HK-2 (cell line): ENCODE data around the gene NOC2L.
A peak's percentile ranks its signal among the peaks of the same experiment; 100 is the strongest.

Source experiments
- DNase-seq: peaks from one replicate; pipeline ENCODE4 v3.0.0-alpha.2; 2018; ENCODE audit not compliant: unreplicated experiment

Gene NOC2L

DNA sequence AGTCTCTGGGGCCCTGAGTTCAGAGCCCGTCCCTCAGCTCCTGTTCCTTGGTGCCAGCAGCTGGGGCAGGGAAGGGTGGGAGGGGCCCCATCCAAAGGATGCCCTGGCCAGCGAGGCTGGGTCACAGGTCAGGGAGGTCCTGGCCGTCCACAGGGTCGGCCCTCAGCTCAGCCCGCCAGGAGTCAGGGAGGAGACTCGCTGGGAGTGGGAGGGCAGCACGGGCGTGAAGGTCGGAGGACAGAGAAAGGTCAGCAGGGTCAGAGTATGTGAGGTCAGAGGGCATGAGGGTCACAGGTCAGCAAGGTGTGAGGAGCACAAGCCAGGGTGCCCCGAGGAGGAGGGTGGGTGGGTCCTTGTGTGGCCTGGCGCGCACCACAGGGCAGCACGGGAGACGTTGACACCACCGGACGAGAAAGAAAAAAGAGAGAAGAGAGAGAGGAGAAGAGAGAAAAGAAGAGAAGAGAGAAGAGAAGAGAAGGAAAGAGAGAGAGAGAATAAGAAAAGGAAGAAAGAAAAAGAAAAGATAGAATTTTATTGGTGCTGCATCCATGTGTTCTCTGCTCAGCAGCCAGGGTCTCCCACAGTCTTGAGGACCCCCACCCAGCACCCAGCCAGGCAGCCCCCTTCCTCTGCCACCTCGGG is 15.8 kb upstream of the NOC2L start:
- DNase-seq = no peak

DNA sequence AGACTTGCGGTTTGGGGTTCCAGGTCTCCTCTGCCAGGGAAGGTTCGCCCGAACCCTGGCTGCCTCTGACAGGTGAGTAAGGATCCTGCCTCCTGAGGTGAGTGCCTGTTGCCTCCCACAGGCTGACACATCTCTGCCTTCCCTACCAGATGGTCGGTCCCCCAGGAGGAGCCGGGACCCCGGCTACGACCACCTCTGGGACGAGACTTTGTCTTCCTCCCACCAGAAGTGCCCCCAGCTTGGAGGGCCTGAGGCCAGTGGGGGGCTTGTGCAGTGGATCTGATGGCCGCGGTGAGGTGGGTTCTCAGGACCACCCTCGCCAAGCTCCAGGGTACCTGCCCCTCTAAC is 15.2 kb upstream of the NOC2L start:
- no peak for DNase-seq

DNA sequence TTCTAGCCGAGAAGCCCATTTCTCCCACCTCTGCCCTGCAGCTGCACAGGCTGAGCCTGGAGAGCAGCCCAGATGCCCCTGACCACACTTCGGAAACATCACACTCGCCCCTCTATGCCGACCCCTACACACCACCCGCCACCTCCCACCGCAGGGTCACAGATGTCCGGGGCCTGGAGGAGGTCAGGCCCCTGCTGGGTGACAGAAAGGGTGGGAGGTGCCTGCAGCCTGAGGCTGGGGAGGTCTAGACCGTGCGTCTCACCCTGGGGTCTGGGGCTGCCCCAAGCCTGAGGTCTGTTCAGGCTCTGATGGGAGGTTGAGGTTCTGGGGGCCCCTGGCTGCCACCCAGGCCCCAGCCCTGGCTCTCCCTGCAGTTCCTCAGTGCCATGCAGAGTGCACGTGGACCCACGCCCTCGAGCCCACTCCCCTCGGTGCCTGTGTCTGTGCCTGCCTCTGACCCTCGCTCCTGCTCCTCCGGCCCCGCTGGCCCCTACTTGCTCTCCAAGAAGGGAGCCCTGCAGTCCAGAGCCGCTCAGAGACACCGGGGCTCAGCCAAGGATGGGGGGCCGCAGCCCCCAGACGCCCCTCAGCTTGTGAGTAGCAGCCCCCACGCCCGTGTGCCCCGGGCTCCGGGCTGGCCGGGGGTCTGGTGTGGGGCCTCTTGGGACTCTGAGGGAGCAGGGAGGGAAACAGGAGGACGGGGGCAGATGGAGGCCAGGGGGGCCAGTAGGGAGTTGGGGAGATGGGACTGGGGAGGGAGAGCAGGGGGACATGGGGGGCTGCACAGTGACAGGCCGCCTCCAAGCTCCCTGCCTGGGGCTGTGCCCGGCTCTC is 14.6 kb upstream of the NOC2L start:
- DNase-seq = no peak

DNA sequence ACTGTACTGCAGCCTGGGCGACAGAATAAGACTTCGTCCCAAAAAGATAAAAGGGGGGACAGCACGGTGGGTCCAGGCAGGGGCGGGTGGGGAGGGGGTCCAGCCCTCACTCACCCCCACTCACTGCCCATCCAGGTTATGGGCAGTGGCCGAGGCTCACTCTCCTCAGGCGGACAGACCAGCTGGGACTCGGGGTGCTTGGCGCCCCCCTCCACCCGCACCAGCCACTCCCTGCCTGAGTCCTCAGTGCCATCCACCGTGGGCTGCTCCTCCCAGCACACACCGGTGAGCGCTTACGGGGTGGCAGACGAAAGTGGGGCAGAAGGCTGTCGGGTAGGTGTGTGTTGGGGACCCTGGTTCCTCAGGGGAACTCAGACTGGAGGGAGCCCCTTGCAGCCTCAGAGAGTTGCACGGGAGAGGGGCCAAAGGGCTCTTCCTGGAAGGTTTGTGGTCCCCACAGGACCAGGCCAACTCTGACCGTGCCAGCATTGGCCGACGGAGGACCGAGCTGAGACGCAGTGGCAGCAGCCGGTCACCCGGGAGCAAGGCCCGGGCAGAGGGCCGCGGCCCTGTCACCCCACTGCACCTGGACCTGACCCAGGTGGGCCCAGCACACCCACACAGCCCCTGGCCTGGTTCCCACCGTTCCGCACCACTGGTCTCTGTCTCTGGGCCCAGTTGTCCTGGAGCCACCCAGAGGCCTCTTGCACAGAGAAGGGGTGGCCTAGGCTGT is 13.8 kb upstream of the NOC2L start:
- DNase-seq = no peak

DNA sequence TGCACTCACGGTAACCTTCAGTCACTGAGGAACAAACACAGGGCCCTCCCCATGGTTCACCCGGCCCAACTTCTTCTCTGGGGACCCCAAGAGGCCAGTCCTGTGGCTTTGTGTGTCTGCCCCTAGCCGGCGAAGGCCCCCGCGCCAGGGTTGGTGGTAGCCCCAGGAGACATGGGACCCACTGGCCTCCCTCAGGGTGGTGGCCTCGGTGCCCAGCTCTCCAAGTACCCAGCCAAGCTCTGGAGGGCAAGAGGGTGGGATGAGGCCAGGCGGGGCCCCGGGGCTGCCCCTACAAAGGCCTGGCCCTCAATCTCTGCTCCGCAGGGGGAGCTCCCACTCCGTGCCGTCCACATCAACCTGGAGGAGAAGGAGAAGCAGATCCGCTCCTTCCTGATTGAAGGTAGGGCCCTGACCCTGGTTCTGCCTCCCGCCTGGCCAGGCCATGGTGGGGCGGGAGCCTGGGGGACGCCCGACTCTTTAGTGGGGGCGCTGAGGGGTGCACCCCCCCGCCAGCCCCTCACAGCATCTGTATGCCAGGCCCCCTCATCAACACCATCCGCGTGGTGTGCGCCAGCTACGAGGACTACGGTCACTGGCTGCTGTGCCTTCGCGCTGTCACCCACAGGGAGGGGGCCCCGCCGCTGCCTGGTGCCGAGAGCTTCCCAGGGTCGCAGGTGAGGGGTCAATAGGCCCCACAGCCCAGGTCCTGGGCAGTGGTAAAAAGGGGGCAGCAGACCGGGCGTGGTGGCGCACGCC is 12.9 kb upstream of the NOC2L start:
- DNase-seq = no peak

DNA sequence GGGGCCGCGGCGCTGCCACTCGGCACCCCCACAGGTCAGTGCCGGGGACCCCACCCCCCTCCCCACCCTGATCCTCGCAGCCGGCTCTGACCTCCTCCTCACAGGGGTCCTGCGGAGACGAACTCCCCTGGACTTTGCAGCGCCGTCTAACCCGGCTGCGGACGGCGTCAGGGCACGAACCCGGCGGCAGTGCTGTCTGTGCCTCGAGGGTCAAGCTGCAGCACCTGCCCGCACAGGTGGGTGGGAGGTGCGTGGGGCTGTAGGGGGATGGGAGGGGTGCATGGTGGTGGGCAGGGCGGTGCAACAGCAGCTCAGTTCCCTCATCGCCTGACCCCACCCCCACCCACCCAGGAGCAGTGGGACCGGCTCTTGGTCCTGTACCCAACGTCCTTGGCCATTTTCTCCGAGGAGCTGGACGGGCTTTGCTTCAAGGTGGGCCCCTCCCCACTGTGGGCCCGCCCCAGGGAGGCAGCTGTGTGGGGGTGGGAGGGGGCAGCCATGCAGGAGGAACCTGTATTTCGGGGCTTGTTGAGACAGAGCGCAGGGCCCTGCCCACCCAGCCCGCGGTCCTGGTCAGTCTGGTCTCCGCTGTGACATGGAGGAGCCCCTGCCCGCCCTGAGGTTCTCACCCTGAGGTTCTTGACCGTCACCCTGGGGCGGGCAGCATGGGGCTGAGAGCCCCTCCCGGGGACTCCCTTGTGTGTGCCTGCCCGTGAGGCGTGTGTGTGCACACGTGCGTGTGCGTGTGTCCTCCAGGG is 12.1 kb upstream of the NOC2L start:
- no peak for DNase-seq

DNA sequence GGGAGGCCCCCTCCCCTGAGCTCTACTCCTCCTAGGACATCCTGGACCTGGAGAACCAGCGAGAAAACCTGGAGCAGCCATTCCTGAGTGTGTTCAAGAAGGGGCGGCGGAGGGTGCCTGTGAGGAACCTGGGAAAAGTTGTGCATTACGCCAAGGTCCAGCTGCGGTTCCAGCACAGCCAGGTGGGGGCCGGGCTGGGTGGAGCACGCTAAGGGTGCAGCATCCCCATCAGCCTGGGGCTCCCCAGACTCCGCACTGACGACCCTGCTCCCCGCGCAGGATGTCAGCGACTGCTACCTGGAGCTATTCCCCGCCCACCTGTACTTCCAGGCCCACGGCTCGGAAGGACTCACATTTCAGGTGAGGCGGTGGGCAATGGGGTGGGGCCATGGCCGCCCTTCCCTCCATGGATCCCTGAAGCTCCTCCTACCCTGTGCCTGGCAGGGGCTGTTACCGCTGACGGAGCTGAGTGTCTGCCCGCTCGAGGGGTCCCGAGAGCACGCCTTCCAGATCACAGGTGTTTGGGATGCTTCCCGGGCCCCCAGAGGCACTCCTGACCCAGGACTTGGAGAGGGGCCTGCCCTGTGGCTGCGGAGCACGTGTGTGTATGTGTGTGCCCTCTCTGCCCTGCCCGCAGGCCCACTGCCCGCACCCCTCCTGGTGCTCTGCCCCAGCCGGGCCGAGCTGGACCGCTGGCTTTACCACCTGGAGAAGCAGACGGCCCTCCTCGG is 11.4 kb upstream of the NOC2L start:
- DNase-seq = no peak

DNA sequence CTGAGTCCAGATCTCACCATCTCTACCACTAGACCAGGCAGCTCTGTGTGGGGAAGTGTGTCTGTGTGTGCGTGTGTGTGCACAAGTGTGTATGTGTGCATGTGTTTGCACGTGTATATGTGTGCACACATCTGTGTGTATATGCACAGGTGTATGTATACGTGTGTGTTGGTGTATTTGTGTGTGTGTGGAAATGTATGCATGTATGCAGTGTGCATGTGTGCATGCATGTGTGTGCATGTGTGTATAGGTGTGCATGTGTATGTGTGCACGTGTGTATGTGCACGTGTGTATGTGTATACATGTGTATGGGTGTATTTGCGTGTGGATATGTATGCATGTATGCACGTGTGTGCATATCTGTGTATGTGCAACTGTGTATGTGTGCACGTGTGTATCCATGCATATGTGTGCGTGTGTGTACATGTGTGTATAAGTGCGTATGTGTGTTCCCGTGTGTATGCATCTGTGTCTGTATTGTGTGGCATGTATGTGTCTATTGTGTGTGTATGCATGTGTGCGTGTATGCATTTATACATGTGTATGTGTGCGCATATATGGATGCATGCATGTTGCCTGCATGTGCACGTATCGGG is 10.3 kb upstream of the NOC2L start:
- no peak for DNase-seq

DNA sequence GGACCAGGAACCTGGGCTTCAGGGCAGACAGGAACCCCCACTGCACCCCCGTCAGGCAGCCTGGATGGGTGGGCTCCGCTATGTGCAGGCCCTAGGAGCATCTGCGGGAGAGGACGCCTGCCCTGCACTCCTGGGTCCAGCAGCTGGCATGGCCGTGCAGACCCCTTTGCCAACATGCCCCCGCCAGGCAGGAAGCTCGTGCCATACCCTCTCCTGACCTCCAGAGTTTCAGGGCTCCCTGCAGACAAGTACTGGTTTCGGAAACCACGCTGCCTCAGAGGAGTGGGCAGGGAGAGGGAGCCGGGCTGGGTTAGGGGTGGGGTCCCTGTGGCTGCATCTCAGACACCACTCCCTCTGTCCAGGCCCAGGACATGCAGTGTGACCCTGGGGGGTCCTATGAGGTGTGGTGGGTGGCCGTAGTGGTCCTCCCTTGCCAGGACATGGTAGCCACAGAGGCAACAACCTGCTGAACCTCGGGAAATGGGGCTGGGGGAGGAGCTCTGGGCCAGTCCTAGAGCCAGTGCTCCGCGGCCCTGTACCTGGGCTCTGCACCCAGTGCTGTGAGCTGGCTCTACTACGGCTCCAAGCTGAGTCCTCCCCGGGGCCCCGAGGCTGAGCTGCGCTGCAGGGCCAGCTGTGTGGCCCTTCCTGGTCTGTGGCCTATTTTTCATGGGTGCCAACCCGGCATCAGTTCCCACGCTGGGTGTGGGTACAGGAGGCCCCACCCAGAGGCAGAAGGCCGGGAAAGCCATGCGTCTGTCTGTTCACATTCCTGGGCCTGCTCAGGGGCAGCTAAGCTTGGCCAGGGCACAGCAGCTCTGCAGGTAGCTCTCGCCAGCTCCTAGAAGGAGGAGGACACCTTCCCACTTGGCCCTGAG is 8.6 kb upstream of the NOC2L start:
- DNase-seq = no peak

DNA sequence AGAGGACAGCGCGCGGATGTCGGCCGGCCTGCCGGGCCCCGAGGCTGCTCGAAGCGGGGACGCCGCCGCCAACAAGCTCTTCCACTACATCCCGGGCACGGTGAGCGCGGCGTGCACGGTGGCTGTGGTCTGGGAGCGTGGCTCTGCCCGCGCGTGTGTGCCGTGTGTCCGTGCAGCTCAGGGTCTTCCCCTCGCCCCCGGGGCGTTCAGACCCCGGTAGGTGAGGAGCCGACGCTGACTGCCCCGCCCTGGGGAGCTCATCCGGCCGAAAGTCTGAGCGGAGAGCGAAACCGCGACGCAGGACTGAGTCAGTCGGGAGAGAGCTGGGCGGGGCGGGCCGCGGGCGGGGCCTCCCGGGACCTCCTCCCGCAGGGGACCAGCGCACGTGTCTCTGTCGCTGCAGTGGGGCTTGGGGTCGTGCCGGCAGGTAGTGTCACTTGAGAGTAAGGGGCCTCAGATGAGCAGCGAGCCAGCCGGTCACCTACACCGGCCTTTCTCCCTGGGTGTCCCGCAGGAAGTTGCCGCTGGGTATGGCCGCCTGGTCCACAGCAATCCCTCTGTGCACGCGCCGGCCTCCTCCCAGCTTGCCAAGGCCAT is 7.7 kb upstream of the NOC2L start:
- DNase-seq = peak; percentile 84

DNA sequence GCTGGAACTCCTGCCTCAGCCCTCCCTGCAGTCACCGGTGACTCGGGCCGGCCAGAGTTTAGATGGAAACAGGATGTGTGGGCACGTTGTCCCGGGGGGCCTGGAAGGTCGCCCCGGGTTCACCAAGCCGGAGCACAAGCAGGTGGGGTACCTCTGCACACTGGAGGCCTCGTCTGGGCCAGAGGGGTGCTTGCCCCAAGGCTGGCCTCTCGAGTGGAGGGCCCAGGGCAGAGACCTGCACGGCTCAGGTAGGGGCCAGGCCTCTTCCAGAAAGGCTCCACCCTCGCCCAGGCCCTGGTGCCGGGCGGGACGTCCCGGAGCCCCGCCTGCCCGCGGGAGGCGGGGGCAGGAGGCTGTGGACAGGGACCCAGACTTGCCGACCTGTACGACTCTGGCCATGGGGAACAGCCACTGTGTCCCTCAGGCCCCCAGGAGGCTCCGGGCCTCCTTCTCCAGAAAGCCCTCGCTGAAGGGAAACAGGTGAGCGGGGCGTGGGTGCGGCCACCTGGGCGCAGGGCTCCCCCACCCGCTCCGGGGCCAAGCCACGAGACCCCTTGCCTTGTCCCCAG is 7.2 kb upstream of the NOC2L start, which contains the start of gene PLEKHN1:
Gene PLEKHN1 (plus strand): TSS at position 348 of the 569 bp plus-strand sequence. CDS start 50 bp downstream, at position 398.
- DNase-seq = peak; percentile 84

DNA sequence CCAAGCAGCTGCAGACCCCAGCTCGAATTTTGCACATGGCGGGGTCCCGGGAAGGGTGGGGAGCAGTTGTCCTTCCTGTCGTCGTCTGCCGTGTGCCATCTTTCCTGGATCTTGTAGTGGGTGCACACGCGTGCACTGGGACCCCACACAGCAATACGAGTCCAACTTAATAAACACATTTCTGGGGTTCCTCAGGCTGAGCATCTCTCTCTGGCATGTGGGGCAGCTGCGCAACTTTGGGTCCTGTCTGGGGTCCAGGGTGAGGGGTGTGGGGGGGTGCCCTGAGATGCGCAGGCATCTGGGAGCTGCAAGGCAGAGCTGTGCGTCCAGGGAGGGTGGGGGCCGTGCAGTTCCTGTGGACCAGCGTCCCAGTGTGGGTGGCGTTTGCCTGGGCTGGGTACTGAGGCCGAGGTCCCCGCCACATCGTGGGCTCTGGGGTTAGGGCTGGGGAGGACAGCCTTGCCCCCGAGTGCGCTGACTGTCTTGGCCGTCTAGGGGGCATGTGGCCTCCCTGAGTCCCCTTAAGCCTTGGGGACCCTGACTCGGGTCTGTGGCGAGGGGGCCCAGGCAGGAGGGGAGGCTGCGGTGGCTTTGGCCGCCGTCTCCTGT is 6.6 kb upstream of the NOC2L start:
- no peak for DNase-seq

DNA sequence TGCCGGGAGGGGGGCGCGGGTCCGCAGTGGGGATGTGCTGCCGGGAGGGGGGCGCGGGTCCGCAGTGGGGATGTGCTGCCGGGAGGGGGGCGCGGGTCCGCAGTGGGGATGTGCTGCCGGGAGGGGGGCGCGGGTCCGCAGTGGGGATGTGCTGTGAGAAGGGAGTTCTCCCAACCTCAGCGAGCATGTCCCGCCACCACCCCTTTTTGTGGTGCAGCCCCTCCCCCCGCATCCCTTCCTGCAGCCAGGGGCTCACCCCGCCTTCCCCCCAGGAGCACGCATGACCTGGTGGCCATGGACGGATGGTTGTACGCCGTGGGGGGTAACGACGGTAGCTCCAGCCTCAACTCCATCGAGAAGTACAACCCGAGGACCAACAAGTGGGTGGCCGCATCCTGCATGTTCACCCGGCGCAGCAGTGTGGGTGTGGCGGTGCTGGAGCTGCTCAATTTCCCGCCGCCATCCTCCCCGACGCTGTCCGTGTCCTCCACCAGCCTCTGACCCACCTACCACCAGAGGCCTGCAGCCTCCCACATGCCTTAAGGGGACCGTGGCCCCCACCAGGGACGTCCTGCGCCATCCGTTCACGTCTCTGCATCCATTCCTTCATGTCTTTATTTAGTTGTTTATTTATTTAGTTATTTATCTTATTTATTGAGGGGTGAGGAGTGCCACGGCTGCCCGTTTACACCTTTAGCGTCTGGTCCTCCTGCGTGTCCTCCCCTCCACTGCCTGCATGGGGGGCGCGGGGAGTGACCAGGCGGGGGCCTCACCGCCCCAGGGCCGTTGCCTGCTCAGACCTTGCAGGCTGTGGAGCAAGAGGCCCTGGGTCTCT is 5.9 kb upstream of the NOC2L start:
- no peak for DNase-seq

DNA sequence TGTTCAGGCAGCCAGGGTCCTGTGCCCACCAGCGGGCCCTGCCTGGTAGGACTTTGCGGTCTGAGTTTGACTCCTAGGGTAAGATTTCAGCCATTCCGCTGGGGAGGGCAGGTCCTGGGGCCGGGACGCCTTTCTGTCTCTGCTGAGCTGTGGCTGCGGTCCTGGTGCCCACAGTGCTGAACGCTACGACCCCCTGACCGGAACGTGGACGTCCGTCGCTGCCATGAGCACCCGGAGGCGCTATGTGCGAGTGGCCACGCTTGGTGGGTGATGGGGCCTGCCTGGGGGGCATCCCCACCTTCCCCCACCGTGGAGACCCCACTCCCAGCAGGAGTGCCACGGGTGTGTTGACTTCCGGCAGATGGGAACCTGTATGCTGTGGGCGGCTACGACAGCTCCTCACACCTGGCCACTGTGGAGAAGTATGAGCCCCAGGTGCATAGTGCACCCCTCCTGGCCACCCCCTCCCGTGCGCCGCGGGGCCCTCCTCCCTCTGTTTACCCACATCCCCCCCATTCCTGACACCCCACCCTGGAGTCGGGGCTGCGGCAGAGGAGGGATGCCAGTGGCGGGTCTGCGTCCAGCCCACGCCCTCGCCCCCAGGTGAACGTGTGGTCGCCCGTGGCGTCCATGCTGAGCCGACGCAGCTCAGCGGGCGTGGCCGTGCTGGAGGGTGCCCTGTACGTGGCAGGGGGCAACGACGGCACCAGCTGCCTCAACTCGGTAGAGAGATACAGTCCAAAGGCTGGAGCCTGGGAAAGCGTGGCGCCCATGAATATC is 4.9 kb upstream of the NOC2L start:
- no peak for DNase-seq

DNA sequence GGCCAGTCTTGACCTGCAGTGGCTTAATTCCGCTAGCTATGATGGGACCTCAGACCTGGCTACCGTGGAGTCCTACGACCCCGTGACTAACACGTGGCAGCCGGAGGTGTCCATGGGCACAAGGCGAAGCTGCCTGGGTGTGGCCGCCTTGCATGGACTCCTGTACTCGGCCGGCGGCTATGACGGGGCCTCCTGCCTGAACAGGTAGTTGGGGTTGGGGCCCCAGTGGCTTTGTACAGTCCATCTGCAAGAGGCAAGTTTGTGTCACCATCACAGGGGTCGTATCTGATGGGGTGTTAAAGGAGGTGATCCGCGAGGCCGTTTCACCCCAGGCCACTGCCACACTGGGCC is 4.2 kb upstream of the NOC2L start:
- DNase-seq = no peak
